K562 (cell line): ENCODE data around the gene BICC1. TPM values are rescaled to one million over a fixed set of nuclear protein-coding genes. Genes with fewer than 3 reads are reported as not detected.

Experiments used
- ATAC-seq: fragments of 200-7000 bp; cut with Tn5 transposase; 3 replicates; pipeline ENCODE4 v1.9.1; 2020; ENCODE audit warnings: moderate library complexity
- BruUV-seq: library from RNA; stranded (reverse); fragments of 400-500 nt; replicated peaks from 2 replicates; lab custom pipeline; 2021; lab: Mats Ljungman, UMichigan
- CTCF ChIA-PET: fragments of 300-600 bp; formaldehyde crosslinking; extraction: SDS; loops from one replicate; lab custom pipeline; 2021; ENCODE audit warnings: low intra/inter-chr PET ratio; lab: Yijun Ruan, JAX
- POLR2A ChIA-PET: fragments of 300-600, 350-650 bp; sonication (Branson Sonifier 250); formaldehyde crosslinking; extraction: SDS; loops from one replicate; lab custom pipeline; 2021; ENCODE audit warnings: antibody characterized with exemption, inconsistent platforms; lab: Yijun Ruan, JAX
- DNase-seq, 4 experiments: peaks; one replicate each; pipeline versions ENCODE4 v3.0.0 to v3.0.0-alpha.2; 2011 to 2018; ENCODE audit warnings: low spot score in 3 of 4, mixed read lengths in 3 of 4; ENCODE audit errors: extremely low read depth in 1 of 4
- FAIRE-seq: peaks from 2 replicates; lab custom pipeline; 2011; peaks lifted over from hg19 to GRCh38; lab: Jason Lieb, UNC
- H2AFZ ChIP-seq: 2 replicates; pipeline ENCODE4 v1.6.0; 2011; ENCODE audit warnings: low read depth, low read length, control low read depth, inconsistent platforms
- H3K27ac ChIP-seq: fragments of 200-600 bp; 3 replicates; pipeline ENCODE4 v1.8.0; 2011; ENCODE audit warnings: low read depth, mild to moderate bottlenecking, control low read depth, inconsistent platforms, low read length, moderate library complexity, mixed read lengths; ENCODE audit errors: extremely low read depth
- H3K27me3 ChIP-seq, 2 experiments: fragments of 300-600 bp in 1 of 2; 2 replicates in 1 of 2; 3 replicates in 1 of 2; pipeline versions ENCODE4 v1.6.0 to v1.8.0; 2011; ENCODE audit warnings: inconsistent platforms in 2 of 2, low read length in 2 of 2, mild to moderate bottlenecking in 1 of 2, mixed read lengths in 1 of 2, moderate library complexity in 1 of 2; ENCODE audit not compliant: control insufficient read depth in 2 of 2, insufficient read depth in 2 of 2
- H3K36me3 ChIP-seq: fragments of 300-600 bp; 3 replicates; pipeline ENCODE4 v1.8.0; 2011; ENCODE audit warnings: mild to moderate bottlenecking, low read length, inconsistent platforms; ENCODE audit not compliant: control insufficient read depth, insufficient read depth
- H3K4me1 ChIP-seq, 2 experiments: fragments of 200-600 bp in 1 of 2; replicated peaks in 1 of 2; 2 replicates in 1 of 2; 3 replicates in 1 of 2; pipeline versions ENCODE4 v1.5.1 to v1.8.0; 2011; ENCODE audit warnings: inconsistent platforms in 2 of 2, low read length in 2 of 2, mild to moderate bottlenecking in 1 of 2, mixed read lengths in 1 of 2, moderate library complexity in 1 of 2; ENCODE audit not compliant: control insufficient read depth in 2 of 2, insufficient read depth in 2 of 2
- H3K4me2 ChIP-seq: 2 replicates; pipeline ENCODE4 v1.6.1; 2011; ENCODE audit warnings: low read length, control low read depth, inconsistent platforms, mixed read lengths; ENCODE audit not compliant: insufficient read depth
- H3K4me3 ChIP-seq: fragments of 200-600 bp; sonication (generic), shearing (Covaris generic); 2 replicates; pipeline ENCODE4 v1.5.1; 2016; ENCODE audit warnings: control low read depth, inconsistent platforms
- H3K79me2 ChIP-seq: fragments of 200-600 bp; 3 replicates; pipeline ENCODE4 v1.8.0; 2011; ENCODE audit warnings: low read length, inconsistent platforms; ENCODE audit not compliant: control insufficient read depth, insufficient read depth
- H3K9ac ChIP-seq, 2 experiments: 2 replicates each; pipeline versions ENCODE4 v1.6.0 to v1.6.1; 2011; ENCODE audit warnings: low read depth in 2 of 2, low read length in 2 of 2, control low read depth in 1 of 2, inconsistent platforms in 1 of 2, mild to moderate bottlenecking in 1 of 2, mixed read lengths in 1 of 2; ENCODE audit not compliant: insufficient read depth in 1 of 2
- H3K9me1 ChIP-seq: one replicate; pipeline ENCODE4 v1.6.0; 2011; ENCODE audit warnings: inconsistent platforms, mild to moderate bottlenecking, low read length, moderate library complexity; ENCODE audit not compliant: control insufficient read depth, insufficient read depth
- H3K9me3 ChIP-seq: replicated peaks from 2 replicates; pipeline ENCODE4 v1.5.1; 2011; ENCODE audit warnings: low read depth, low read length, inconsistent platforms; ENCODE audit not compliant: control insufficient read depth, insufficient read depth
- H4K20me1 ChIP-seq: replicated peaks from 2 replicates; pipeline ENCODE4 v1.6.1; 2011; ENCODE audit warnings: low read length, inconsistent platforms, mixed read lengths; ENCODE audit not compliant: control insufficient read depth, insufficient read depth
- ADNP ChIP-seq: fragments of 200-800 bp; sonication (Bioruptor generic); IDR thresholded peaks from 2 replicates; pipeline ENCODE4 v1.6.1; 2016; ENCODE audit warnings: missing genetic modification characterization, missing compliant biosample characterization
- BMI1 ChIP-seq: fragments of 150-350 bp; IDR thresholded peaks from 2 replicates; pipeline ENCODE4 v1.6.1; 2014; ENCODE audit warnings: low read length
- CREBBP ChIP-seq: IDR thresholded peaks from one replicate; pipeline ENCODE4 v1.6.1; 2012; ENCODE audit warnings: low read depth, mild to moderate bottlenecking, control low read depth, inconsistent platforms, low read length
- HBP1 ChIP-seq: fragments of 450-650 bp; formaldehyde crosslinking; IDR thresholded peaks from 2 replicates; pipeline ENCODE4 v1.4.0; 2022; ENCODE audit warnings: missing genetic modification characterization
- HMGN3 ChIP-seq: IDR thresholded peaks from 2 replicates; pipeline ENCODE4 v1.6.1; 2011; ENCODE audit warnings: borderline replicate concordance, low read depth, mild to moderate bottlenecking, mixed read lengths, low read length; ENCODE audit not compliant: insufficient read length; ENCODE audit errors: extremely low read depth
- KDM4B ChIP-seq, 2 experiments: fragments of 450-650 bp in 1 of 2; sonication (generic) in 1 of 2; IDR thresholded peaks; 2 replicates each; pipeline ENCODE4 v1.6.1; 2016 to 2017; ENCODE audit warnings: borderline replicate concordance in 2 of 2, antibody characterized with exemption in 1 of 2, low read depth in 1 of 2, mild to moderate bottlenecking in 1 of 2
- MEF2A ChIP-seq: IDR thresholded peaks from 2 replicates; pipeline ENCODE4 v1.6.1; 2011; ENCODE audit warnings: low read depth, mild to moderate bottlenecking, low read length, moderate library complexity; ENCODE audit not compliant: control insufficient read depth
- MNT ChIP-seq, 2 experiments: fragments of 450-650 bp; conservative IDR thresholded peaks; 2 replicates each; pipeline ENCODE4 v1.6.1; 2017; ENCODE audit warnings: mild to moderate bottlenecking in 2 of 2, moderate library complexity in 2 of 2
- SNRNP70 ChIP-seq: fragments of 200-400 bp; formaldehyde crosslinking; optimal IDR thresholded peaks from 2 replicates; pipeline ENCODE3; 2017; ENCODE audit warnings: low read depth, low read length
- SOX6 ChIP-seq: fragments of 450-650 bp; IDR thresholded peaks from 2 replicates; pipeline ENCODE4 v1.6.1; 2014; ENCODE audit warnings: mild to moderate bottlenecking
- TBP ChIP-seq: optimal IDR thresholded peaks from 2 replicates; pipeline ENCODE3; 2011; ENCODE audit warnings: low read depth, low read length, improper control_type of control experiment
- WGBS: fragments of 100-300 bp; shearing (Covaris generic); methylation state at CpG from one replicate; pipeline ENCODE4 v1.1.6; 2016; ENCODE audit warnings: low coverage, mixed read lengths; ENCODE audit not compliant: insufficient coverage; ENCODE audit errors: missing lambda C conversion rate; 5-methylcytosine and 5-hydroxymethylcytosine counted together
- in situ Hi-C: fragments of 300-500 bp; cut with MboI; formaldehyde crosslinking; loops from 4 replicates; pipeline ENCODE4 v1.15.0; 2018; ENCODE audit warnings: inconsistent platforms, mixed read lengths
- intact Hi-C: fragments of 100-400 bp; cut with micrococcal nuclease; formaldehyde crosslinking; loops from 2 replicates; pipeline ENCODE4 v1.14.2; 2022
- polyA plus RNA-seq, 8 experiments: library from polyadenylated mRNA; depleted of rRNA in 4 of 8; stranded (reverse) in 5 of 8; unstranded in 3 of 8; fragments of >200 nt; fragmentation: Nextera tagmentation in 2 of 8; fragmentation: Illumina TruSeq in 1 of 8; extraction: Ambion mirVana in 2 of 8; extraction: Trizol in 1 of 8; gene quantifications; 2 replicates each; pipeline versions ENCODE4 v1.2.1 to v1.2.3, GENCODE V29; 2011 to 2014; ENCODE audit warnings: inconsistent platforms in 1 of 8, missing spikeins in 1 of 8
- total RNA-seq, 7 experiments: library from RNA; depleted of rRNA in 6 of 7; stranded (reverse); fragments of >200 nt in 6 of 7; fragmentation: Illumina TruSeq in 2 of 7; extraction: Trizol in 2 of 7; gene quantifications; 2 replicates each; pipeline versions ENCODE4 v1.2.1 to v1.2.3, GENCODE V29; 2011 to 2021; ENCODE audit warnings: low replicate concordance in 1 of 7

BICC1 gene
- total and polyA plus RNA-seq, 9 of the 15 experiments (the other 6 are each of a cell fraction or from before 2014, with no cell fraction given), result not detected

- Histone ChIP-seq H3K9me1 (no peaks in the 10 kb centered on the region), H3K9me3 (no peaks in the 10 kb centered on the region), H3K9ac (no peak overlapping the region), H3K36me3 (no peaks in the 10 kb centered on the region), H3K4me3 (no peak overlapping the region), H3K4me1 (no peaks in the 10 kb centered on the region), H3K79me2 (no peaks in the 10 kb centered on the region), H2AFZ (no peak overlapping the region), H3K27me3 (no peaks in the 10 kb centered on the region), H3K27ac (no peak overlapping the region), H3K4me2 (no peak overlapping the region), H4K20me1 (no peaks in the 10 kb centered on the region)
- FAIRE-seq (no peak), DNase-seq (no peak), ATAC-seq (no peak)
- in situ Hi-C loops, result no loop called here
- ChIA-PET POLR2A (no interaction called here), CTCF (no interaction called here)
- WGBS, result 0% methylated on average over 5 of the region's 5 CpGs
- TF ChIP-seq SNRNP70 (no peak), HMGN3 (no peak)
- intact Hi-C loops, result no loop called here
- no TSS peak for BruUV-seq
Measured at GRCh38 chr10:58833771-58834561, 321.3 kb downstream of the BICC1 start.

- H3K4me1 ChIP-seq, result no peaks in the 10 kb centered on the region
- no peak overlapping the region for H2AFZ ChIP-seq
- no peak overlapping the region for H3K27ac ChIP-seq
- no peaks in the 10 kb centered on the region for H3K9me1 ChIP-seq
- in situ Hi-C loops, result no loop called here
- no peaks in the 10 kb centered on the region for H3K36me3 ChIP-seq
- no peaks in the 10 kb centered on the region for H3K27me3 ChIP-seq
- WGBS, result 2% methylated on average over 3 of the region's 3 CpGs
- ChIA-PET POLR2A (no interaction called here), CTCF (no interaction called here)
- no peaks in the 10 kb centered on the region for H3K79me2 ChIP-seq
- no peaks in the 10 kb centered on the region for H4K20me1 ChIP-seq
- no peak overlapping the region for H3K4me2 ChIP-seq
- no peak overlapping the region for H3K9ac ChIP-seq
- no peak overlapping the region for H3K4me3 ChIP-seq
- no TSS peak for BruUV-seq
- DNase-seq (no peak), ATAC-seq (no peak), FAIRE-seq (no peak)
- intact Hi-C loops, result no loop called here
- no peaks in the 10 kb centered on the region for H3K9me3 ChIP-seq
- TF ChIP-seq SOX6, result no peak
- TF ChIP-seq TBP, result no peak
- TF ChIP-seq MNT (conservative IDR thresholded peaks at IDR 0.05), result no peak
- TF ChIP-seq BMI1, result no peak
- no peak for TF ChIP-seq MEF2A
- no peak for TF ChIP-seq CREBBP
- no peak for TF ChIP-seq HBP1
- TF ChIP-seq ADNP (tag), result no peak
- no peak for TF ChIP-seq KDM4B (IDR thresholded peaks at IDR 0.05; ENCODE audit: borderline replicate concordance in 2 of 2, low read depth in 1 of 2)
Measured at GRCh38 chr10:58836176-58836700, 323.6 kb downstream of the BICC1 start.
